ENCODE measurements around the gene LCN6. TPM values are rescaled to one million over a fixed set of nuclear protein-coding genes. Genes with fewer than 3 reads are reported as not detected.
A peak's percentile ranks its signal among the peaks of the same experiment; 100 is the strongest.

Gene LCN6
- total and polyA plus RNA-seq, 2 of the 4 experiments (the other 2 are of a cell fraction): not detected

DNA sequence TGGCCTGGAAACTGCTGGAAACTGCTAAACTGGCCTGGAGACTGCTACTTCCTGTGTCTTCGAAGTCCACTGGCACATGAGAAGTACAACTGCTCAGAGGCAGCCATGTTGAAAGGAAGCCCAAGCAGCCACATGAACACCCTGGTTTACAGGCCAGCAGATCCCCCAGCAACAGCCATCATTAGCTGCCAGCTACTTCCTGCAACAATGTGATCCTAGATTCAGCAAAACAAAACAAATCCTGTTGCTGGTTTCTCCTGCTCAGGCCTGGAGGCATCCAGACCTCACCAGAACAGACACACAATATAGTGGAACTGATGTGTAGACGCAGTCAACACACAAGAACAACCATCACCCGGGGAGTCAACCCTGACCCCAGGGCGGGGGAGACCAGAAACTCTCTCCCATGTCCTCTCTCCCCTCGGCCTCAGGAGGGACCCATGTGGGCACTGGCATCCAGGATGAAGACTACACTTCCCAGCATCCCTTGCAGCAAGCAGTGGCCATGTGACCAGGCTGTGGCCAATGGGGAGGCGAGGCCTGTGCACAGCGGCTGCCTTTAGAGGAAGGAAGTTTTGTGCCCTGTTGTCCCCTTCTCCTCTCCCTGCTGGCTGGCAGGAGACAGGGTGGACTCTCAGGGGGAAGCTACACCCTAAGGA, 25.2 kb upstream of the LCN6 start:
- Histone ChIP-seq H3K9me1 (ENCODE audit: insufficient read depth, low read length) (no peaks in the 10 kb centered on the region), H3K27ac (ENCODE audit: insufficient read depth, low read length) (no peak overlapping the region), H3K9me3 (ENCODE audit: control insufficient read depth, insufficient read depth, low read length) (peaks cover 9% of the 10 kb centered on the region), H4K91ac (ENCODE audit: insufficient read depth, low read depth, low read length) (no peak overlapping the region), H3K36me3 (ENCODE audit: control insufficient read depth, insufficient read depth, low read length) (no peaks in the 10 kb centered on the region), H2BK120ac (ENCODE audit: low read depth, low read length) (no peak overlapping the region), H2AK9ac (replicated peaks; ENCODE audit: low read depth, low read length, poor library complexity) (peak overlapping the region; percentile 70), H2BK20ac (ENCODE audit: low read depth, low read length) (no peak overlapping the region), H4K5ac (ENCODE audit: low read depth, low read length) (peak overlapping the region; percentile 59; the same call in 1 of the 2 replicates), H2BK15ac (ENCODE audit: low read depth, low read length) (no peak overlapping the region), H3K79me1 (ENCODE audit: low read depth in 1 of 2, low read length in 2 of 2) (no peaks in the 10 kb centered on the region), H3K18ac (ENCODE audit: low read depth, low read length) (no peak overlapping the region), H3K23ac (ENCODE audit: low read depth, low read length) (no peak overlapping the region), H3K4me1 (ENCODE audit: control insufficient read depth, insufficient read depth, low read length) (no peaks in the 10 kb centered on the region), H3K9ac (ENCODE audit: low read depth, low read length) (no peak overlapping the region), H3K4me3 (ENCODE audit: insufficient read depth, low read depth, low read length) (no peak overlapping the region), H3K56ac (ENCODE audit: extremely low read depth, insufficient read depth, low read length) (no peak overlapping the region), H3K4ac (ENCODE audit: low read depth, low read length) (no peak overlapping the region), H2BK5ac (ENCODE audit: low read depth, low read length, poor library complexity, severe bottlenecking) (no peak overlapping the region), H2AK5ac (ENCODE audit: low read depth, low read length) (no peak overlapping the region), H3K4me2 (ENCODE audit: low read depth, low read length) (no peak overlapping the region), H2AFZ (replicated peaks; ENCODE audit: low read length, poor library complexity) (peak overlapping the region; percentile 79), H4K8ac (ENCODE audit: low read depth in 2 of 2, low read length in 2 of 2) (0 out of 4 replicates have a peak overlapping the region, but pooled peaks of 1 of the 2 experiments have one; percentile 35), H3K27me3 (ENCODE audit: control insufficient read depth, insufficient read depth, low read length) (peaks cover 20% of the 10 kb centered on the region), H3K14ac (replicated peaks; ENCODE audit: low read depth, low read length) (no peak overlapping the region), H4K20me1 (ENCODE audit: insufficient read depth, low read length) (no peaks in the 10 kb centered on the region)
- no peak for DNase-seq
- WGBS, 2 experiments (ENCODE audit: extremely low coverage in 2 of 2, insufficient read length in 1 of 2): 14% methylated on average over 1 of the region's 7 CpGs; no CpG with 5 or more reads in 1 of the 2 experiments
- CTCF ChIA-PET: no interaction called here
- TF ChIP-seq SMC3 (IDR thresholded peaks at IDR 0.05; ENCODE audit: low read depth, low read length): no peak
- no peak for TF ChIP-seq BHLHE40 (IDR thresholded peaks at IDR 0.05; ENCODE audit: low read depth, low read length)
- no peak for TF ChIP-seq MAZ (IDR thresholded peaks at IDR 0.05; ENCODE audit: borderline replicate concordance, low read depth, low read length)
- no peak for TF ChIP-seq POLR2A (IDR thresholded peaks at IDR 0.05; ENCODE audit: low read depth, low read length)
- no peak for TF ChIP-seq MXI1 (IDR thresholded peaks at IDR 0.05; ENCODE audit: borderline replicate concordance, low read depth, low read length)
- TF ChIP-seq, protein P1, sequence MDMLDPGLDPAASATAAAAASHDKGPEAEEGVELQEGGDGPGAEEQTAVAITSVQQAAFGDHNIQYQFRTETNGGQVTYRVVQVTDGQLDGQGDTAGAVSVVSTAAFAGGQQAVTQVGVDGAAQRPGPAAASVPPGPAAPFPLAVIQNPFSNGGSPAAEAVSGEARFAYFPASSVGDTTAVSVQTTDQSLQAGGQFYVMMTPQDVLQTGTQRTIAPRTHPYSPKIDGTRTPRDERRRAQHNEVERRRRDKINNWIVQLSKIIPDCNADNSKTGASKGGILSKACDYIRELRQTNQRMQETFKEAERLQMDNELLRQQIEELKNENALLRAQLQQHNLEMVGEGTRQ (IDR thresholded peaks at IDR 0.05; ENCODE audit: low read depth, low read length): peak; percentile 90
- in situ Hi-C loops (cut with MboI; ENCODE audit: low sequenced_read_pairs) (no loop called here), intact Hi-C loops (cut with micrococcal nuclease) (no loop called here), dilution Hi-C loops (cut with HindIII; ENCODE audit: low sequenced_read_pairs, unreplicated experiment) (no loop called here)
- POLR2A ChIA-PET (ENCODE audit: unreplicated experiment): no interaction called here
- ATAC-seq (ENCODE audit: low read depth): peak; percentile 74
- BruUV-seq (replicated peaks): no TSS peak

Measured in IMR-90 (cell line).